Measurements from ENCODE around the gene B4GALT5.

DNA sequence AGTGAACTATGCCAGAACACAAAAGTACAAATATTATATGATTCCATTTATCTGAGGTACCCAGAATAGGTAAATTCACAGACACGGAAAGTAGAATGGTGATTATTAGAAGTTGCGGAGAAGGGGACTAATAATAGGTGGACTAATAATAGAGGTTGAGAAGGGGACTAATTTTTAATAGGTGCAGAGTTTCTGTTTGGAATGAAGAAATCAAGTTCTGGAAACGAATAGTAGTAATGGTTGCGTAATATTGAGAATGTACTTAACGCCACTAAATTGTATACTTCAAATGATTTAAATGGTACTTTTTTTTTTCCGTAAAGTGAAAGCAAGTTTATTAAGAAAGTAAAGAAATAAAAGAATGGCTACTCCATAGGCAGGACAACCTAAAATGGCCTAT is 33.2 kb downstream of the B4GALT5 start:
- no peak for TF ChIP-seq CTCF (IDR thresholded peaks at IDR 0.05)
- no peak for TF ChIP-seq POLR2A (IDR thresholded peaks at IDR 0.05)

All from lower leg skin (tissue), 3 donors.